RWPE2 (cell line): ENCODE measurements around the gene CLBA1.
A peak's percentile ranks its signal among the peaks of the same experiment; 100 is the strongest.

Experiments
- ATAC-seq: fragments of 200-7000 bp; cut with Tn5 transposase; 3 replicates; pipeline ENCODE4 v1.9.1; 2021; ENCODE audit warnings: low read depth
- DNase-seq: peaks from one replicate; pipeline ENCODE4 v3.0.0-alpha.2; 2020; ENCODE audit warnings: low spot score
- H3K27ac ChIP-seq: fragments of 450-650 bp; 2 replicates; pipeline ENCODE4 v1.5.1; 2017; ENCODE audit warnings: mild to moderate bottlenecking; ENCODE audit not compliant: poor library complexity, severe bottlenecking
- H3K27me3 ChIP-seq: fragments of 250-450 bp; sonication (Bioruptor Pico); 2 replicates; pipeline ENCODE4 v1.5.1; 2021; ENCODE audit warnings: mild to moderate bottlenecking, moderate library complexity; ENCODE audit not compliant: insufficient read depth, poor library complexity, severe bottlenecking
- H3K36me3 ChIP-seq: fragments of 250-450 bp; sonication (Bioruptor Pico); 2 replicates; pipeline ENCODE4 v1.5.1; 2020; ENCODE audit warnings: low read depth, mild to moderate bottlenecking, moderate library complexity
- H3K4me1 ChIP-seq: fragments of 250-450 bp; sonication (Bioruptor Pico); 2 replicates; pipeline ENCODE4 v1.5.1; 2021; ENCODE audit warnings: mild to moderate bottlenecking, moderate library complexity; ENCODE audit not compliant: insufficient read depth, poor library complexity, severe bottlenecking
- H3K4me3 ChIP-seq: fragments of 250-450 bp; sonication (Bioruptor Pico); 2 replicates; pipeline ENCODE4 v1.5.1; 2021; ENCODE audit warnings: mild to moderate bottlenecking, moderate library complexity; ENCODE audit not compliant: severe bottlenecking
- H3K9me3 ChIP-seq: fragments of 250-450 bp; sonication (Bioruptor Pico); 2 replicates; pipeline ENCODE4 v1.5.1; 2021; ENCODE audit warnings: mild to moderate bottlenecking, moderate library complexity; ENCODE audit not compliant: severe bottlenecking
- CTCF ChIP-seq: fragments of 450-650 bp; IDR thresholded peaks from one replicate; pipeline ENCODE4 v1.5.1; 2017; ENCODE audit warnings: mild to moderate bottlenecking, moderate library complexity; ENCODE audit not compliant: poor library complexity, severe bottlenecking

CLBA1 gene

GRCh38 chr14:104937694-104938365 is 47.8 kb upstream of the CLBA1 start:
- H3K9me3 ChIP-seq, result no peaks in the 10 kb centered on the region
- no peak overlapping the region for H3K4me3 ChIP-seq
- DNase-seq (no peak), ATAC-seq (no peak)
- no peak overlapping the region for H3K27ac ChIP-seq
- H3K4me1 ChIP-seq, result no peaks in the 10 kb centered on the region
- no peak for TF ChIP-seq CTCF
- peaks cover 43% of the 10 kb centered on the region for H3K36me3 ChIP-seq
- no peaks in the 10 kb centered on the region for H3K27me3 ChIP-seq

- H3K4me3 ChIP-seq, result no peak overlapping the region
- H3K36me3 ChIP-seq, result peaks cover 48% of the 10 kb centered on the region
- no peaks in the 10 kb centered on the region for H3K4me1 ChIP-seq
- TF ChIP-seq CTCF, result no peak
- H3K9me3 ChIP-seq, result no peaks in the 10 kb centered on the region
- DNase-seq (no peak), ATAC-seq (no peak)
- H3K27ac ChIP-seq, result no peak overlapping the region
- no peaks in the 10 kb centered on the region for H3K27me3 ChIP-seq
These were observed 47.2 kb upstream of the CLBA1 start for GRCh38 chr14:104938436-104938835.

GRCh38 chr14:104938960-104939359 is 46.6 kb upstream of the CLBA1 start:
- H3K27me3 ChIP-seq, result no peaks in the 10 kb centered on the region

GRCh38 chr14:104939666-104940410 is 45.8 kb upstream of the CLBA1 start:
- ATAC-seq (no peak), DNase-seq (peak; percentile 54)
- no peak overlapping the region for H3K27ac ChIP-seq
- no peaks in the 10 kb centered on the region for H3K4me1 ChIP-seq
- no peak for TF ChIP-seq CTCF
- peaks cover 53% of the 10 kb centered on the region for H3K36me3 ChIP-seq
- no peaks in the 10 kb centered on the region for H3K9me3 ChIP-seq
- H3K27me3 ChIP-seq, result no peaks in the 10 kb centered on the region
- H3K4me3 ChIP-seq, result no peak overlapping the region

More at GRCh38 chr14:104938960-104939359, 46.6 kb upstream of the CLBA1 start:
- no peak for ATAC-seq
- no peaks in the 10 kb centered on the region for H3K9me3 ChIP-seq
- no peaks in the 10 kb centered on the region for H3K4me1 ChIP-seq
- no peak overlapping the region for H3K27ac ChIP-seq
- no peak overlapping the region for H3K4me3 ChIP-seq
- H3K36me3 ChIP-seq, result peaks cover 48% of the 10 kb centered on the region
- no peak for TF ChIP-seq CTCF
- DNase-seq, result peak; percentile 34
